Nephron progenitor cell (in vitro differentiated cells): ENCODE results near the gene FECH.

ENCODE experiments used
- DNase-seq: peaks from one replicate; pipeline ENCODE4 v3.0.0; 2021
- H3K27ac Mint-ChIP-seq: 2 replicates; pipeline ENCODE4 v1.8.0; 2021; ENCODE audit warnings: mild to moderate bottlenecking, moderate library complexity, mixed read lengths
- H3K27me3 Mint-ChIP-seq: 2 replicates; pipeline ENCODE4 v1.8.0; 2021; ENCODE audit warnings: mild to moderate bottlenecking, low read depth, mixed read lengths; ENCODE audit not compliant: poor library complexity
- H3K36me3 Mint-ChIP-seq: 2 replicates; pipeline ENCODE4 v1.8.0; 2021; ENCODE audit warnings: low read depth, mixed read lengths
- H3K4me1 Mint-ChIP-seq: 2 replicates; pipeline ENCODE4 v1.8.0; 2021; ENCODE audit warnings: mixed read lengths
- H3K4me3 Mint-ChIP-seq: 2 replicates; pipeline ENCODE4 v1.8.0; 2021; ENCODE audit warnings: mild to moderate bottlenecking, moderate library complexity, mixed read lengths
- H3K9me3 Mint-ChIP-seq: 2 replicates; pipeline ENCODE4 v1.8.0; 2021; ENCODE audit warnings: mild to moderate bottlenecking, moderate library complexity, mixed read lengths
- CTCF ChIP-seq: fragments of 200-600 bp; sonication (generic); IDR thresholded peaks from 2 replicates; pipeline ENCODE4 v1.5.0; 2021; ENCODE audit warnings: antibody characterized with exemption

The FECH gene

GRCh38 chr18:57559314-57559713, 27.2 kb downstream of the FECH start:
- Mint-ChIP-seq H3K27me3 (peaks cover 14% of the 10 kb centered on the region), H3K4me3 (no peak overlapping the region), H3K36me3 (peaks cover 8% of the 10 kb centered on the region)

GRCh38 chr18:57555134-57555533, 31.4 kb downstream of the FECH start:
- no peak for DNase-seq
- H3K4me1 Mint-ChIP-seq = no peaks in the 10 kb centered on the region
- peaks cover 11% of the 10 kb centered on the region for H3K36me3 Mint-ChIP-seq
- no peak overlapping the region for H3K4me3 Mint-ChIP-seq
- peaks cover 10% of the 10 kb centered on the region for H3K27me3 Mint-ChIP-seq
- no peaks in the 10 kb centered on the region for H3K9me3 Mint-ChIP-seq
- no peak for TF ChIP-seq CTCF
- no peak overlapping the region for H3K27ac Mint-ChIP-seq

More at GRCh38 chr18:57559314-57559713, 27.2 kb downstream of the FECH start:
- peaks cover 5% of the 10 kb centered on the region for H3K4me1 Mint-ChIP-seq
- no peak for DNase-seq
- no peak for TF ChIP-seq CTCF
- H3K9me3 Mint-ChIP-seq = no peaks in the 10 kb centered on the region
- no peak overlapping the region for H3K27ac Mint-ChIP-seq

- Mint-ChIP-seq H3K36me3 (peaks cover 4% of the 10 kb centered on the region), H3K27me3 (peaks cover 18% of the 10 kb centered on the region), H3K4me3 (no peak overlapping the region), H3K4me1 (no peaks in the 10 kb centered on the region), H3K9me3 (no peaks in the 10 kb centered on the region), H3K27ac (peak overlapping the region; percentile 88)
- DNase-seq = no peak
- no peak for TF ChIP-seq CTCF
Observed at GRCh38 chr18:57550510-57550909, 36.0 kb downstream of the FECH start.

- TF ChIP-seq CTCF = no peak
- Mint-ChIP-seq H3K4me1 (peaks cover 13% of the 10 kb centered on the region), H3K4me3 (no peak overlapping the region), H3K27ac (peak overlapping the region; percentile 35), H3K27me3 (peaks cover 32% of the 10 kb centered on the region), H3K9me3 (no peaks in the 10 kb centered on the region), H3K36me3 (no peaks in the 10 kb centered on the region)
- no peak for DNase-seq
Observed at GRCh38 chr18:57547260-57547659, 39.2 kb downstream of the FECH start.

- no peak for DNase-seq
- Mint-ChIP-seq H3K4me3 (no peak overlapping the region), H3K27me3 (peaks cover 48% of the 10 kb centered on the region), H3K27ac (no peak overlapping the region), H3K9me3 (no peaks in the 10 kb centered on the region), H3K36me3 (no peaks in the 10 kb centered on the region), H3K4me1 (peaks cover 15% of the 10 kb centered on the region)
- no peak for TF ChIP-seq CTCF
Observed at GRCh38 chr18:57544936-57545660, 41.4 kb downstream of the FECH start.

- Mint-ChIP-seq H3K27me3 (peaks cover 60% of the 10 kb centered on the region), H3K9me3 (no peaks in the 10 kb centered on the region), H3K4me1 (peaks cover 15% of the 10 kb centered on the region), H3K4me3 (no peak overlapping the region), H3K27ac (no peak overlapping the region), H3K36me3 (no peaks in the 10 kb centered on the region)
- TF ChIP-seq CTCF = no peak
- no peak for DNase-seq
Observed at GRCh38 chr18:57543560-57543959, 42.9 kb downstream of the FECH start.
